GM23338 (cell line): ENCODE measurements around the gene CLCN6. TPM values are rescaled to one million over a fixed set of nuclear protein-coding genes. Genes with fewer than 3 reads are reported as not detected.

ENCODE experiments used
- ATAC-seq: fragments of 200-7000 bp; cut with Tn5 transposase; 3 replicates; pipeline ENCODE4 v1.9.1; 2020
- DNase-seq: peaks from one replicate; pipeline ENCODE4 v3.0.0-alpha.2; 2015; ENCODE audit warnings: low spot score
- H2AFZ ChIP-seq: fragments of 200-600 bp; sonication (generic); 2 replicates; pipeline ENCODE4 v1.8.0; 2016; ENCODE audit warnings: antibody characterized with exemption, mild to moderate bottlenecking, moderate library complexity
- H3F3A ChIP-seq: fragments of 200-600 bp; sonication (generic); replicated peaks from 2 replicates; pipeline ENCODE4 v1.8.0; 2017; ENCODE audit warnings: antibody characterized with exemption, mixed run types, low read depth
- H3K27ac ChIP-seq: fragments of 200-600 bp; sonication (generic); 2 replicates; pipeline ENCODE4 v1.6.1; 2016; ENCODE audit warnings: low read depth
- H3K27me3 ChIP-seq: fragments of 200-600 bp; sonication (generic); 2 replicates; pipeline ENCODE4 v1.8.0; 2016; ENCODE audit warnings: mild to moderate bottlenecking, mixed run types, moderate library complexity; ENCODE audit not compliant: insufficient read depth
- H3K36me3 ChIP-seq: fragments of 200-600 bp; sonication (generic); 2 replicates; pipeline ENCODE4 v1.8.0; 2016; ENCODE audit warnings: mild to moderate bottlenecking; ENCODE audit not compliant: insufficient read depth
- H3K4me1 ChIP-seq: fragments of 200-600 bp; sonication (generic); 2 replicates; pipeline ENCODE4 v1.8.0; 2016; ENCODE audit warnings: mild to moderate bottlenecking, moderate library complexity; ENCODE audit not compliant: insufficient read depth
- H3K4me2 ChIP-seq: fragments of 200-600 bp; sonication (generic); 2 replicates; pipeline ENCODE4 v1.7.1; 2017; ENCODE audit warnings: mixed run types
- H3K4me3 ChIP-seq: fragments of 200-600 bp; sonication (generic); 2 replicates; pipeline ENCODE4 v1.6.1; 2016; ENCODE audit warnings: mixed run types
- H3K79me2 ChIP-seq: fragments of 200-600 bp; sonication (generic); replicated peaks from 2 replicates; pipeline ENCODE4 v1.8.0; 2017; ENCODE audit warnings: mild to moderate bottlenecking; ENCODE audit not compliant: insufficient read depth
- H3K9me2 ChIP-seq: fragments of 200-600 bp; sonication (generic); 2 replicates; pipeline ENCODE4 v1.8.0; 2017; ENCODE audit not compliant: insufficient read depth
- H4K20me1 ChIP-seq: fragments of 200-600 bp; sonication (generic); replicated peaks from 2 replicates; pipeline ENCODE4 v1.8.0; 2017; ENCODE audit warnings: mild to moderate bottlenecking; ENCODE audit not compliant: insufficient read depth
- H3K27ac Mint-ChIP-seq: 2 replicates; pipeline ENCODE4 v1.8.0; 2020; ENCODE audit warnings: inconsistent platforms, mild to moderate bottlenecking, moderate library complexity, mixed read lengths
- H3K27me3 Mint-ChIP-seq: 3 replicates; pipeline ENCODE4 v1.8.0; 2022; ENCODE audit warnings: low read depth, mild to moderate bottlenecking, moderate library complexity, mixed read lengths, inconsistent platforms; ENCODE audit not compliant: insufficient read depth, poor library complexity
- H3K36me3 Mint-ChIP-seq: 3 replicates; pipeline ENCODE4 v1.8.0; 2021; ENCODE audit warnings: low read depth, mild to moderate bottlenecking, inconsistent platforms, moderate library complexity, mixed read lengths
- H3K4me1 Mint-ChIP-seq: 3 replicates; pipeline ENCODE4 v1.8.0; 2020; ENCODE audit warnings: mild to moderate bottlenecking, inconsistent platforms, mixed read lengths
- H3K4me3 Mint-ChIP-seq: 3 replicates; pipeline ENCODE4 v1.8.0; 2021; ENCODE audit warnings: moderate library complexity, mild to moderate bottlenecking, inconsistent platforms, mixed read lengths
- H3K9me3 Mint-ChIP-seq: 3 replicates; pipeline ENCODE4 v1.8.0; 2020; ENCODE audit warnings: moderate library complexity, mild to moderate bottlenecking, inconsistent platforms, mixed read lengths
- CREB1 ChIP-seq: fragments of 250-450 bp; sonication (Bioruptor Pico); IDR thresholded peaks from 2 replicates; pipeline ENCODE4 v1.5.0; 2020; ENCODE audit warnings: low read depth, mild to moderate bottlenecking, moderate library complexity
- EZH2 ChIP-seq: fragments of 200-600 bp; sonication (generic); IDR thresholded peaks from one replicate; pipeline ENCODE4 v1.8.0; 2017; ENCODE audit warnings: antibody characterized with exemption, mild to moderate bottlenecking, low read depth; ENCODE audit not compliant: unreplicated experiment
- EZH2phosphoT487 ChIP-seq: fragments of 200-600 bp; sonication (generic); IDR thresholded peaks from one replicate; pipeline ENCODE4 v1.8.1; 2018; ENCODE audit warnings: antibody characterized with exemption; ENCODE audit not compliant: unreplicated experiment
- POLR2AphosphoS5 ChIP-seq: IDR thresholded peaks from 2 replicates; pipeline ENCODE4 v1.6.1; 2016; ENCODE audit warnings: antibody characterized with exemption, low read depth
- ZNF114 ChIP-seq: fragments of 250-450 bp; sonication (Bioruptor Pico); IDR thresholded peaks from 2 replicates; pipeline ENCODE4 v1.5.0; 2020; ENCODE audit warnings: mild to moderate bottlenecking, moderate library complexity
- ZNF331 ChIP-seq: fragments of 250-450 bp; sonication (Bioruptor Pico); IDR thresholded peaks from 2 replicates; pipeline ENCODE4 v1.5.0; 2020; ENCODE audit warnings: low read depth, mild to moderate bottlenecking, moderate library complexity
- ZNF462 ChIP-seq: fragments of 250-450 bp; sonication (Bioruptor Pico); IDR thresholded peaks from 2 replicates; pipeline ENCODE4 v1.5.0; 2020; ENCODE audit warnings: mild to moderate bottlenecking, moderate library complexity
- polyA plus RNA-seq: library from polyadenylated mRNA; unstranded; fragments of >200 nt; fragmentation: Nextera tagmentation; extraction: Ambion mirVana; gene quantifications from 2 replicates; pipeline ENCODE4 v1.2.1, GENCODE V29; 2016
- total RNA-seq: library from RNA; depleted of rRNA; stranded (reverse); fragments of >200 nt; shearing (Covaris generic); gene quantifications from 2 replicates; pipeline ENCODE4 v1.2.3, GENCODE V29; 2014
- TF ChIP-seq, protein P1 (sequence below): IDR thresholded peaks from 2 replicates; pipeline ENCODE4 v1.6.1; 2016; ENCODE audit warnings: antibody characterized with exemption
- TF ChIP-seq, protein P2 (sequence below): IDR thresholded peaks from one replicate; pipeline ENCODE4 v1.6.1; 2018; ENCODE audit warnings: antibody characterized with exemption; ENCODE audit not compliant: unreplicated experiment
- TF ChIP-seq, protein P3 (sequence below), 2 experiments: fragments of 200-600 bp in 1 of 2; sonication (generic) in 1 of 2; conservative IDR thresholded peaks; 2 replicates each; pipeline versions ENCODE4 v1.5.1 to v1.6.1; 2016 to 2017; ENCODE audit warnings: antibody characterized with exemption in 2 of 2, low read depth in 2 of 2, mild to moderate bottlenecking in 2 of 2, moderate library complexity in 1 of 2

Gene CLCN6
- total and polyA plus RNA-seq, 2 experiments from 2014 or later: 16.0 to 22.6 TPM

DNA sequence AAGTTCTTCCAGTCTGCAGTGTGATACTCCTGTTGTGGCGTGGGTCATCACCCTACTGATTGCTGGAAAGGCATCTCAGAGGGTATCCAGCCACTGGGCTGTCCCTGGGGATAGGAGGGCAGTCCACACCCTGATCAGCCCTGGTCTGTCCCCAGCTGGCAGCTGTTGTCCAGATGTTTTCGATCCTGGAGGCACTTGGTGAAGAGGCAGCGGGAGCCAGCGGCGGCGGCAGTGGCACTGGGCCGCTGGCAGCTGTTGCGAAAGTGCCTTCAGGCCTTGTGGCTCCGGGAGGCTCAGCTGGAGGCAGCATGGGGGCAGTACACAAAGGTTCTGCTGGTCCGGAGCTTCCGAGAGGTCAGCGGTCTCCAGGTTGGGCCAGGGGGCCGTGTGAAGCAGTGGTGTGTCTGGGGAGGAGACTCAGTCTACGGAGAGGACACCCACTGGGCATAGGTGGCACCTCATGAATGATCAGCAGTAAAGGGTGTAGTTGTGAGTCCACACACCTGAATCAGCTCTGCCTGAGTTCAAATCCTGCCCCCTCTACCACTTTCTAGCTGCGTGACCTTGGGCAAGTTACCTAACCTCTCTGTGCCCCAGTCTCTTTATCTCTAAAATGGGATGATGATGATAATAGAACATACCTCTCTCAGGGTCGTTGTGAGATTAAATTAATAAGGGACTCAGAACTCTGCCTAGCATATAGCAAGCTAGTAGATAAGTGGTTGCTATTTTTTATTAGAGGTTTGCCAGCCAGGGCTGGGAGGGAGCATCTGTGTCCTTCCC, 37.9 kb upstream of the CLCN6 start (continued):
- TF ChIP-seq, protein P1, sequence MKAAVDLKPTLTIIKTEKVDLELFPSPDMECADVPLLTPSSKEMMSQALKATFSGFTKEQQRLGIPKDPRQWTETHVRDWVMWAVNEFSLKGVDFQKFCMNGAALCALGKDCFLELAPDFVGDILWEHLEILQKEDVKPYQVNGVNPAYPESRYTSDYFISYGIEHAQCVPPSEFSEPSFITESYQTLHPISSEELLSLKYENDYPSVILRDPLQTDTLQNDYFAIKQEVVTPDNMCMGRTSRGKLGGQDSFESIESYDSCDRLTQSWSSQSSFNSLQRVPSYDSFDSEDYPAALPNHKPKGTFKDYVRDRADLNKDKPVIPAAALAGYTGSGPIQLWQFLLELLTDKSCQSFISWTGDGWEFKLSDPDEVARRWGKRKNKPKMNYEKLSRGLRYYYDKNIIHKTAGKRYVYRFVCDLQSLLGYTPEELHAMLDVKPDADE: no peak
- TF ChIP-seq, protein P2, sequence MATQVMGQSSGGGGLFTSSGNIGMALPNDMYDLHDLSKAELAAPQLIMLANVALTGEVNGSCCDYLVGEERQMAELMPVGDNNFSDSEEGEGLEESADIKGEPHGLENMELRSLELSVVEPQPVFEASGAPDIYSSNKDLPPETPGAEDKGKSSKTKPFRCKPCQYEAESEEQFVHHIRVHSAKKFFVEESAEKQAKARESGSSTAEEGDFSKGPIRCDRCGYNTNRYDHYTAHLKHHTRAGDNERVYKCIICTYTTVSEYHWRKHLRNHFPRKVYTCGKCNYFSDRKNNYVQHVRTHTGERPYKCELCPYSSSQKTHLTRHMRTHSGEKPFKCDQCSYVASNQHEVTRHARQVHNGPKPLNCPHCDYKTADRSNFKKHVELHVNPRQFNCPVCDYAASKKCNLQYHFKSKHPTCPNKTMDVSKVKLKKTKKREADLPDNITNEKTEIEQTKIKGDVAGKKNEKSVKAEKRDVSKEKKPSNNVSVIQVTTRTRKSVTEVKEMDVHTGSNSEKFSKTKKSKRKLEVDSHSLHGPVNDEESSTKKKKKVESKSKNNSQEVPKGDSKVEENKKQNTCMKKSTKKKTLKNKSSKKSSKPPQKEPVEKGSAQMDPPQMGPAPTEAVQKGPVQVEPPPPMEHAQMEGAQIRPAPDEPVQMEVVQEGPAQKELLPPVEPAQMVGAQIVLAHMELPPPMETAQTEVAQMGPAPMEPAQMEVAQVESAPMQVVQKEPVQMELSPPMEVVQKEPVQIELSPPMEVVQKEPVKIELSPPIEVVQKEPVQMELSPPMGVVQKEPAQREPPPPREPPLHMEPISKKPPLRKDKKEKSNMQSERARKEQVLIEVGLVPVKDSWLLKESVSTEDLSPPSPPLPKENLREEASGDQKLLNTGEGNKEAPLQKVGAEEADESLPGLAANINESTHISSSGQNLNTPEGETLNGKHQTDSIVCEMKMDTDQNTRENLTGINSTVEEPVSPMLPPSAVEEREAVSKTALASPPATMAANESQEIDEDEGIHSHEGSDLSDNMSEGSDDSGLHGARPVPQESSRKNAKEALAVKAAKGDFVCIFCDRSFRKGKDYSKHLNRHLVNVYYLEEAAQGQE: no peak
- TF ChIP-seq ZNF331 (no peak), CREB1 (CRISPR knock-in tag) (no peak), EZH2phosphoT487 (no peak)

DNA sequence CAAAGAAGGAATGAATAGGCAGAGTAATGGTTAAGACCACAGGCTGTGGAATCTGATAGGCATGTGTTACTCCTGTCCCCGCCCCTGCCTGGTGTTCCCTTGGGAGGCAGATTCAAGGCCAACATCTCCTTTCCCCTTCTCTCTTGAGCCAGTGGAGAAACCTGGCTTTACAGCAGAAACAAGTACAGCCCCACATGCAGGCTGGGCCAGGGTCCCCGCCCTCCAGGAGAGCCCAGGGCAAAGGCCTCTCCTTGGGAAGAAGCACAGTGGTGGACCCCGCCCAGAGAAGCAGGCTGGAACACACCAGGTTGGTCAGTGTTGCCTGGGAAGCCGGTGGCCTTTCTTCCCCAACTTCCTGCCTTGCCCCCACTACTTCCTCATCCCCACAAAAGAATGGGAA, 37.2 kb upstream of the CLCN6 start:
- Histone ChIP-seq H3K4me3 (no peak overlapping the region), H3K9me2 (no peaks in the 10 kb centered on the region), H2AFZ (no peak overlapping the region), H3K4me1 (no peaks in the 10 kb centered on the region), H4K20me1 (no peaks in the 10 kb centered on the region), H3F3A (no peaks in the 10 kb centered on the region; the same call in 1 of the 2 replicates), H3K27ac (no peak overlapping the region), H3K27me3 (no peaks in the 10 kb centered on the region), H3K4me2 (no peak overlapping the region), H3K36me3 (no peaks in the 10 kb centered on the region), H3K79me2 (no peaks in the 10 kb centered on the region)
- peak; percentile 26 for DNase-seq
- ATAC-seq: peak; percentile 15; the same call in 1 of the 3 replicates
- Mint-ChIP-seq H3K36me3 (no peaks in the 10 kb centered on the region), H3K9me3 (no peaks in the 10 kb centered on the region), H3K4me1 (peaks cover 4% of the 10 kb centered on the region), H3K27ac (no peak overlapping the region), H3K27me3 (peaks cover 17% of the 10 kb centered on the region), H3K4me3 (no peak overlapping the region; the same call in 2 of the 3 replicates)
- TF ChIP-seq, protein P3, sequence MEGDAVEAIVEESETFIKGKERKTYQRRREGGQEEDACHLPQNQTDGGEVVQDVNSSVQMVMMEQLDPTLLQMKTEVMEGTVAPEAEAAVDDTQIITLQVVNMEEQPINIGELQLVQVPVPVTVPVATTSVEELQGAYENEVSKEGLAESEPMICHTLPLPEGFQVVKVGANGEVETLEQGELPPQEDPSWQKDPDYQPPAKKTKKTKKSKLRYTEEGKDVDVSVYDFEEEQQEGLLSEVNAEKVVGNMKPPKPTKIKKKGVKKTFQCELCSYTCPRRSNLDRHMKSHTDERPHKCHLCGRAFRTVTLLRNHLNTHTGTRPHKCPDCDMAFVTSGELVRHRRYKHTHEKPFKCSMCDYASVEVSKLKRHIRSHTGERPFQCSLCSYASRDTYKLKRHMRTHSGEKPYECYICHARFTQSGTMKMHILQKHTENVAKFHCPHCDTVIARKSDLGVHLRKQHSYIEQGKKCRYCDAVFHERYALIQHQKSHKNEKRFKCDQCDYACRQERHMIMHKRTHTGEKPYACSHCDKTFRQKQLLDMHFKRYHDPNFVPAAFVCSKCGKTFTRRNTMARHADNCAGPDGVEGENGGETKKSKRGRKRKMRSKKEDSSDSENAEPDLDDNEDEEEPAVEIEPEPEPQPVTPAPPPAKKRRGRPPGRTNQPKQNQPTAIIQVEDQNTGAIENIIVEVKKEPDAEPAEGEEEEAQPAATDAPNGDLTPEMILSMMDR (conservative IDR thresholded peaks at IDR 0.05; ENCODE audit: low read depth in 2 of 2): no peak
- TF ChIP-seq POLR2AphosphoS5 (no peak), ZNF114 (no peak), EZH2 (no peak), ZNF462 (CRISPR knock-in tag) (no peak)
- TF ChIP-seq, protein P1: no peak
